ENCODE data around the gene NANP. TPM values are rescaled to one million over a fixed set of nuclear protein-coding genes. Genes with fewer than 3 reads are reported as not detected.
A peak's percentile ranks its signal among the peaks of the same experiment; 100 is the strongest.

The NANP gene
- total RNA-seq, 6 experiments from 2014 or later = 1.8 to 3.3 (median 2.4) TPM

GRCh38 chr20:25623225-25623735 lies 534 bp downstream of the NANP start:
- H3K4me1 ChIP-seq = peaks cover 0 to 12% (median 4%) of the 10 kb centered on the region in 4 donors
- TF ChIP-seq POLR2A (IDR thresholded peaks at IDR 0.05) = no peak
- TF ChIP-seq CTCF (IDR thresholded peaks at IDR 0.05) = no peak
- H3K27ac ChIP-seq = peak overlapping the region; percentile 92 to 97 (median 93)
- ATAC-seq = peak; percentile 43 to 58 (median 55)
- peak overlapping the region; percentile 87 to 92 (median 92) for H3K4me3 ChIP-seq
- H3K9me3 ChIP-seq = no peaks in the 10 kb centered on the region
- H3K36me3 ChIP-seq = no peaks in the 10 kb centered on the region
- WGBS (ENCODE audit: insufficient coverage, low coverage, low lambda C conversion rate, missing lambda C conversion rate) = no CpG with 5 or more reads among the region's 45 CpGs
- no peaks in the 10 kb centered on the region for H3K27me3 ChIP-seq
- DNase-seq = peak; percentile 56 to 73 (median 60)
- intact Hi-C loops (cut with DNase I) = no loop called here

- TF ChIP-seq POLR2A (IDR thresholded peaks at IDR 0.05) (no peak), CTCF (IDR thresholded peaks at IDR 0.05) (no peak)
- peaks cover 0 to 12% (median 4%) of the 10 kb centered on the region in 4 donors for H3K4me1 ChIP-seq
- no peaks in the 10 kb centered on the region for H3K36me3 ChIP-seq
- no peaks in the 10 kb centered on the region for H3K9me3 ChIP-seq
- DNase-seq (no peak), ATAC-seq (no peak)
- peak overlapping the region; percentile 87 to 92 (median 92) for H3K4me3 ChIP-seq
- peak overlapping the region; percentile 92 to 97 (median 93) for H3K27ac ChIP-seq
- no peaks in the 10 kb centered on the region for H3K27me3 ChIP-seq
- intact Hi-C loops (cut with DNase I) = no loop called here
- 49% methylated on average over 12 of the region's 17 CpGs for WGBS (ENCODE audit: insufficient coverage, low coverage, low lambda C conversion rate, missing lambda C conversion rate)
These were observed 1.2 kb downstream of the NANP start for GRCh38 chr20:25622450-25623224.

GRCh38 chr20:25622049-25622448 lies 1.8 kb downstream of the NANP start:
- Histone ChIP-seq H3K4me1 (peaks cover 0 to 12% (median 4%) of the 10 kb centered on the region in 4 donors), H3K27me3 (no peaks in the 10 kb centered on the region), H3K27ac (no peak overlapping the region), H3K9me3 (no peaks in the 10 kb centered on the region), H3K4me3 (no peak overlapping the region), H3K36me3 (no peaks in the 10 kb centered on the region)
- intact Hi-C loops (cut with DNase I) = no loop called here
- TF ChIP-seq POLR2A (IDR thresholded peaks at IDR 0.05) (no peak), CTCF (IDR thresholded peaks at IDR 0.05) (no peak)
- ATAC-seq = no peak
- no peak for DNase-seq
- 81% methylated on average over 1 of the region's 6 CpGs for WGBS (ENCODE audit: insufficient coverage, low coverage, low lambda C conversion rate, missing lambda C conversion rate)

- no peak overlapping the region for H3K27ac ChIP-seq
- no peaks in the 10 kb centered on the region for H3K9me3 ChIP-seq
- ATAC-seq (no peak), DNase-seq (no peak)
- TF ChIP-seq POLR2A (IDR thresholded peaks at IDR 0.05) (no peak), CTCF (IDR thresholded peaks at IDR 0.05) (no peak)
- 95% methylated on average over 1 of the region's 3 CpGs for WGBS (ENCODE audit: insufficient coverage, low coverage, low lambda C conversion rate, missing lambda C conversion rate)
- peaks cover 0 to 8% (median 2%) of the 10 kb centered on the region in 4 donors for H3K4me1 ChIP-seq
- intact Hi-C loops (cut with DNase I) = no loop called here
- H3K4me3 ChIP-seq = no peak overlapping the region
- no peaks in the 10 kb centered on the region for H3K36me3 ChIP-seq
- no peaks in the 10 kb centered on the region for H3K27me3 ChIP-seq
These were observed 4.3 kb downstream of the NANP start for GRCh38 chr20:25619514-25619913.

All from right lobe of liver (tissue), 6 donors.